Gastroesophageal sphincter (tissue), 3 donors: ENCODE measurements around the gene ATL3.

Source experiments
- POLR2A ChIP-seq, 2 donors: fragments of 450-650 bp; IDR thresholded peaks; one replicate each; pipeline ENCODE4 v1.6.1; 2017; ENCODE audit warnings: antibody characterized with exemption in 2 of 2, mild to moderate bottlenecking in 2 of 2, moderate library complexity in 1 of 2
- POLR2AphosphoS5 ChIP-seq: sonication (generic); formaldehyde crosslinking; IDR thresholded peaks from one replicate; pipeline ENCODE4 v1.6.1; 2017; ENCODE audit warnings: antibody characterized with exemption
- TF ChIP-seq, protein P1 (sequence below), 4 experiments: fragments of 200-600 bp in 2 of 4; fragments of 450-650 bp in 2 of 4; sonication (generic) in 1 of 4; IDR thresholded peaks; one replicate each; pipeline ENCODE4 v1.5.1; 2017 to 2019; ENCODE audit warnings: antibody characterized with exemption in 4 of 4, mild to moderate bottlenecking in 2 of 4, moderate library complexity in 2 of 4

DNA sequence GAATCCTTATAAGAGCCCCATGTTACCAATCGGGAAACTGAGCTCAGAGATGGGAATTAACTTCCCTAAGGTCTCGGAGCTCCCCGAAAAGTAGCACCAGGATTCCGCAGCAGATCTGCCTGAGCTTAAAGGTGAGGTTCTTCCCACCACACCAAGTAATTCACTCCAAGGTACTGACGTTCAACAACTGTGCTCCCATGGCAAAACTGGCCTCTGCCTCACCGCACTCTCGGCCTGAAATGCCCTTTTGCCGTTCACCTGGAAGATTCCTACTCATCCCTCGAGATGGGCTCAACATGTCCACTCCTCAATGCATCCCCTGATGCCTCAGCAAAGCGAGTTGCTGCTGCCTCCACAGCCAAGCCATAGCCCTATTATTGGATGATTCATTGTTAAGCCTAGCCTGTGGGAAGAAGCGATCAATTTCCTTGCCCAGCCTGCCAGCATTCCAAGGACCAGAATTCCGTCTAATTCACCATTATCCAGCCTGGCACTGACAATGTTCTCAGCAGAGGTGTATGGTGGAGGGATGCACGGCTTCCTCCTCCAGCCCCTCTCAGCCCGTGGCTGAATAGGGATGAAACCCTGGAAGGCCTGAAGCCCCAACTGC is 61.1 kb downstream of the ATL3 start:
- TF ChIP-seq, protein P1, sequence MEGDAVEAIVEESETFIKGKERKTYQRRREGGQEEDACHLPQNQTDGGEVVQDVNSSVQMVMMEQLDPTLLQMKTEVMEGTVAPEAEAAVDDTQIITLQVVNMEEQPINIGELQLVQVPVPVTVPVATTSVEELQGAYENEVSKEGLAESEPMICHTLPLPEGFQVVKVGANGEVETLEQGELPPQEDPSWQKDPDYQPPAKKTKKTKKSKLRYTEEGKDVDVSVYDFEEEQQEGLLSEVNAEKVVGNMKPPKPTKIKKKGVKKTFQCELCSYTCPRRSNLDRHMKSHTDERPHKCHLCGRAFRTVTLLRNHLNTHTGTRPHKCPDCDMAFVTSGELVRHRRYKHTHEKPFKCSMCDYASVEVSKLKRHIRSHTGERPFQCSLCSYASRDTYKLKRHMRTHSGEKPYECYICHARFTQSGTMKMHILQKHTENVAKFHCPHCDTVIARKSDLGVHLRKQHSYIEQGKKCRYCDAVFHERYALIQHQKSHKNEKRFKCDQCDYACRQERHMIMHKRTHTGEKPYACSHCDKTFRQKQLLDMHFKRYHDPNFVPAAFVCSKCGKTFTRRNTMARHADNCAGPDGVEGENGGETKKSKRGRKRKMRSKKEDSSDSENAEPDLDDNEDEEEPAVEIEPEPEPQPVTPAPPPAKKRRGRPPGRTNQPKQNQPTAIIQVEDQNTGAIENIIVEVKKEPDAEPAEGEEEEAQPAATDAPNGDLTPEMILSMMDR (IDR thresholded peaks at IDR 0.05) = no peak
- TF ChIP-seq POLR2A (IDR thresholded peaks at IDR 0.05) = no peak
- TF ChIP-seq POLR2AphosphoS5 = no peak
